Stimulated activated CD4-positive, alpha-beta T cell treated with anti-CD3 and anti-CD28 coated beads, Interleukin-2, amount 100 ng/mL, for 24 hours (primary cell): ENCODE measurements around the gene CST3.

Source experiments
- DNase-seq, 2 donors: peaks; one replicate each; pipeline ENCODE4 v3.0.0-alpha.2; 2020

Gene CST3

DNA sequence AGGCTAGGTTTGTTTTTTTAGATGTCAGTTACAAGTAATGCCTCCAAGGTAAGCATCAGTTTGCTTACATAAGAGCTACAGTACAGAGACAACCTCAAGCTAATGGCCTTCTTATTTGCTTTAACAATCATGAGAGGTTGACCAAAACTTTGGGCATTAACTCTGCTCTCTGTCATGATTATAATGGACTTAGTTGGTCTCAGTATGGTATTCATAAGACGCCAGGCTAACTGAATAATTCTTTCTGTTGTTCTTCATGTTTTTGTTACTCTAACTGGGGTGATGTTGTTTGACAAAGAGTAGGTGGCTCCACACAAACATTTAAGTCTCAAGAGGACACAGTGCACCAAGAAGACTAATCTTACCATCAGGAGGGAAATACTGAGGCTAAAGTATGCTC, 41.8 kb downstream of the CST3 start:
- no peak for DNase-seq

GRCh38 chr20:23588434-23589403, 49.0 kb downstream of the CST3 start:
- DNase-seq, result no peak

GRCh38 chr20:23587631-23588030, 50.1 kb downstream of the CST3 start:
- no peak for DNase-seq

- DNase-seq, result no peak
Measured at GRCh38 chr20:23586735-23587525, 50.8 kb downstream of the CST3 start.

- no peak for DNase-seq
Measured at GRCh38 chr20:23585808-23586734, 51.7 kb downstream of the CST3 start.

DNA sequence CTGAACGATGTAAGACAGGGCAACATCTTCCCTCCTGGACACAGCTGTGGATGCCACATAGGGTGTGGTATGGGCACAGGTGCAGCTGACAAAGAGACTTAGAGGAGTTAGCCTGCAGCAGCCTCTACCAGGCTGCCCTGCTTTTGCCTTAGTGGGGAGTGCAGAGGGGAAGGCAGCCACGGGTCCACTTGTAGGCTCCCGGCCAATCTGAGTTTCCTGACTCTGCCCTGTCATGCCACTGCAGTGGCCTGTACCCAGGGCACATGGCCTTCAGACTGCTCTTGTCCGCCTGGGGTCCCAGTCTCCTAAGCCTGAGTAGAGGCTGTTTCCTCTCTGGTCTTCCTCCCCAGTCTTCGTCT, 52.3 kb downstream of the CST3 start:
- DNase-seq, result no peak

- DNase-seq, result no peak
Measured at GRCh38 chr20:23584434-23585199, 53.1 kb downstream of the CST3 start.
